CD8-positive, alpha-beta memory T cell (primary cell): ENCODE measurements around the gene SDC1. TPM values are rescaled to one million over a fixed set of nuclear protein-coding genes. Genes with fewer than 3 reads are reported as not detected.
A peak's percentile ranks its signal among the peaks of the same experiment; 100 is the strongest.
"Not testable (repeated sequence)": the region's sequence is repeated elsewhere in the genome, so short reads cannot be mapped to it uniquely, and the experiment has no call there.

ENCODE experiments used
- CTCF ChIA-PET: fragments of 350-600 bp; sonication (Branson Sonifier 250); formaldehyde crosslinking; loops from one replicate; lab custom pipeline; 2021; ENCODE audit warnings: antibody characterized with exemption; lab: Charles Lee
- POLR2A ChIA-PET: fragments of 350-600 bp; sonication (Branson Sonifier 250); formaldehyde crosslinking; loops from one replicate; lab custom pipeline; 2021; ENCODE audit warnings: antibody characterized with exemption; lab: Charles Lee
- DNase-seq, 5 donors: peaks; one replicate each; pipeline versions ENCODE4 v3.0.0 to v3.0.0-alpha.2; 2020 to 2022; ENCODE audit warnings: mixed read lengths in 1 of 5
- H3K27ac ChIP-seq: one replicate; pipeline ENCODE4 v1.7.0; 2013; ENCODE audit warnings: low read depth, mild to moderate bottlenecking, low read length, moderate library complexity
- H3K27me3 ChIP-seq: 2 replicates; pipeline ENCODE4 v1.7.0; 2013; ENCODE audit warnings: low read length, mild to moderate bottlenecking; ENCODE audit not compliant: insufficient read depth, poor library complexity, severe bottlenecking
- H3K36me3 ChIP-seq: 2 replicates; pipeline ENCODE4 v1.7.0; 2013; ENCODE audit warnings: mild to moderate bottlenecking, low read length, moderate library complexity; ENCODE audit not compliant: insufficient read depth
- H3K4me1 ChIP-seq: 2 replicates; pipeline ENCODE4 v1.7.0; 2013; ENCODE audit warnings: mild to moderate bottlenecking, low read length, moderate library complexity; ENCODE audit not compliant: insufficient read depth
- H3K4me3 ChIP-seq: 2 replicates; pipeline ENCODE4 v1.7.0; 2013; ENCODE audit warnings: mild to moderate bottlenecking, low read length
- H3K9me3 ChIP-seq: 2 replicates; pipeline ENCODE4 v1.7.0; 2013; ENCODE audit warnings: mild to moderate bottlenecking, low read length
- H3K27ac Mint-ChIP-seq, 8 donors: one replicate each; pipeline ENCODE4 v1.8.0; 2020 to 2021; ENCODE audit warnings: mixed read lengths in 8 of 8, mild to moderate bottlenecking in 6 of 8, inconsistent platforms in 3 of 8, moderate library complexity in 3 of 8
- H3K27me3 Mint-ChIP-seq, 2 donors: one replicate each; pipeline ENCODE4 v1.8.0; 2020 to 2021; ENCODE audit warnings: mixed read lengths in 2 of 2, mild to moderate bottlenecking in 1 of 2, moderate library complexity in 1 of 2
- H3K36me3 Mint-ChIP-seq, 3 donors: one replicate each; pipeline ENCODE4 v1.8.0; 2020 to 2021; ENCODE audit warnings: mixed read lengths in 3 of 3, inconsistent platforms in 1 of 3, mild to moderate bottlenecking in 1 of 3
- H3K4me1 Mint-ChIP-seq, 3 donors: one replicate each; pipeline ENCODE4 v1.8.0; 2020 to 2021; ENCODE audit warnings: mixed read lengths in 3 of 3, inconsistent platforms in 1 of 3, mild to moderate bottlenecking in 1 of 3
- H3K4me3 Mint-ChIP-seq, 7 donors: one replicate each; pipeline ENCODE4 v1.8.0; 2020 to 2021; ENCODE audit warnings: mixed read lengths in 7 of 7, mild to moderate bottlenecking in 6 of 7, moderate library complexity in 4 of 7, inconsistent platforms in 2 of 7
- H3K9me3 Mint-ChIP-seq, 5 donors: one replicate each; pipeline ENCODE4 v1.8.0; 2020 to 2022; ENCODE audit warnings: mixed read lengths in 5 of 5, mild to moderate bottlenecking in 3 of 5, moderate library complexity in 2 of 5, inconsistent platforms in 1 of 5
- polyA plus RNA-seq: library from polyadenylated mRNA; unstranded; fragments of 300-500 nt; fragmentation: Illumina TruSeq; gene quantifications from one replicate; pipeline ENCODE4 v1.2.3, GENCODE V29; 2021
- total RNA-seq, 2 experiments: library from RNA; stranded (reverse); gene quantifications; one replicate each; pipeline ENCODE4 v1.2.3, GENCODE V29; 2021

SDC1 gene
- total and polyA plus RNA-seq, 3 experiments from 2014 or later: 0.13 to 0.27 TPM; not detected in 1

GRCh38 chr2:20195431-20196033, 29.4 kb downstream of the SDC1 start:
- ChIA-PET CTCF (no interaction called here), POLR2A (no interaction called here)
- no peaks in the 10 kb centered on the region for H3K9me3 Mint-ChIP-seq
- Histone ChIP-seq H3K4me1 (no peaks in the 10 kb centered on the region), H3K36me3 (no peaks in the 10 kb centered on the region), H3K9me3 (no peaks in the 10 kb centered on the region), H3K4me3 (no peak overlapping the region), H3K27ac (no peak overlapping the region), H3K27me3 (no peaks in the 10 kb centered on the region)
- no peaks in the 10 kb centered on the region for H3K4me1 Mint-ChIP-seq
- no peak for DNase-seq
- no peak overlapping the region for H3K4me3 Mint-ChIP-seq
- H3K27me3 Mint-ChIP-seq: peaks cover 3 to 8% of the 10 kb centered on the region in 2 donors
- H3K36me3 Mint-ChIP-seq: no peaks in the 10 kb centered on the region
- H3K27ac Mint-ChIP-seq: peak overlapping the region in 1 of 8 donors; percentile 54

- H3K4me1 ChIP-seq, H3K9me3 Mint-ChIP-seq, CTCF ChIA-PET, DNase-seq, H3K27ac ChIP-seq, H3K4me3 ChIP-seq, H3K27me3 ChIP-seq, H3K36me3 Mint-ChIP-seq, H3K36me3 ChIP-seq, H3K27me3 Mint-ChIP-seq, H3K4me3 Mint-ChIP-seq, POLR2A ChIA-PET, H3K4me1 Mint-ChIP-seq, H3K9me3 ChIP-seq: not testable (repeated sequence)
- peak overlapping the region in 1 of 8 donors; percentile 54 for H3K27ac Mint-ChIP-seq
Observed at GRCh38 chr2:20195016-20195411, 29.9 kb downstream of the SDC1 start.

GRCh38 chr2:20194097-20195015, 30.6 kb downstream of the SDC1 start:
- ChIA-PET CTCF (no interaction called here), POLR2A (no interaction called here)
- Mint-ChIP-seq H3K9me3 (no peaks in the 10 kb centered on the region), H3K4me3 (no peak overlapping the region), H3K36me3 (no peaks in the 10 kb centered on the region), H3K27ac (no peak overlapping the region), H3K4me1 (no peaks in the 10 kb centered on the region), H3K27me3 (peaks cover 3 to 10% of the 10 kb centered on the region in 2 donors)
- H3K27ac ChIP-seq: no peak overlapping the region
- H3K9me3 ChIP-seq: no peaks in the 10 kb centered on the region
- no peak overlapping the region for H3K4me3 ChIP-seq
- no peaks in the 10 kb centered on the region for H3K36me3 ChIP-seq
- DNase-seq: no peak
- H3K27me3 ChIP-seq: no peaks in the 10 kb centered on the region
- no peaks in the 10 kb centered on the region for H3K4me1 ChIP-seq

GRCh38 chr2:20193185-20193584, 31.7 kb downstream of the SDC1 start:
- no peaks in the 10 kb centered on the region for H3K4me1 ChIP-seq
- POLR2A ChIA-PET: no interaction called here
- H3K9me3 Mint-ChIP-seq: no peaks in the 10 kb centered on the region
- H3K36me3 Mint-ChIP-seq: no peaks in the 10 kb centered on the region
- no peaks in the 10 kb centered on the region for H3K36me3 ChIP-seq
- H3K9me3 ChIP-seq: no peaks in the 10 kb centered on the region
- no peaks in the 10 kb centered on the region for H3K27me3 ChIP-seq
- DNase-seq: no peak
- no peak overlapping the region for H3K27ac ChIP-seq
- peaks cover 1 to 4% of the 10 kb centered on the region in 2 donors for H3K27me3 Mint-ChIP-seq
- no peak overlapping the region for H3K4me3 ChIP-seq
- CTCF ChIA-PET: no interaction called here
- H3K27ac Mint-ChIP-seq: no peak overlapping the region
- no peaks in the 10 kb centered on the region for H3K4me1 Mint-ChIP-seq
- H3K4me3 Mint-ChIP-seq: no peak overlapping the region

- Mint-ChIP-seq H3K27ac (no peak overlapping the region), H3K27me3 (peaks cover 1 to 4% of the 10 kb centered on the region in 2 donors), H3K4me3 (no peak overlapping the region), H3K4me1 (no peaks in the 10 kb centered on the region), H3K36me3 (no peaks in the 10 kb centered on the region), H3K9me3 (no peaks in the 10 kb centered on the region)
- Histone ChIP-seq H3K27ac (no peak overlapping the region), H3K27me3 (no peaks in the 10 kb centered on the region), H3K4me3 (no peak overlapping the region), H3K9me3 (no peaks in the 10 kb centered on the region), H3K4me1 (no peaks in the 10 kb centered on the region), H3K36me3 (no peaks in the 10 kb centered on the region)
- CTCF ChIA-PET: no interaction called here
- POLR2A ChIA-PET: no interaction called here
- no peak for DNase-seq
Observed at GRCh38 chr2:20192781-20193180, 32.1 kb downstream of the SDC1 start.

- H3K36me3 Mint-ChIP-seq: no peaks in the 10 kb centered on the region
- no peaks in the 10 kb centered on the region for H3K4me1 Mint-ChIP-seq
- H3K27me3 ChIP-seq: no peaks in the 10 kb centered on the region
- H3K27ac ChIP-seq: no peak overlapping the region
- no peak overlapping the region for H3K4me3 ChIP-seq
- DNase-seq: no peak
- no peaks in the 10 kb centered on the region for H3K9me3 Mint-ChIP-seq
- no peaks in the 10 kb centered on the region for H3K36me3 ChIP-seq
- H3K4me3 Mint-ChIP-seq: no peak overlapping the region
- H3K4me1 ChIP-seq: no peaks in the 10 kb centered on the region
- no peak overlapping the region for H3K27ac Mint-ChIP-seq
- H3K9me3 ChIP-seq: no peaks in the 10 kb centered on the region
- peaks cover 0 to 4% of the 10 kb centered on the region in 2 donors for H3K27me3 Mint-ChIP-seq
- POLR2A ChIA-PET: no interaction called here
- CTCF ChIA-PET: interaction anchor here (1.6 kb wide), 1 partner anchor 219 kb away, joined by 4 read pairs; no protein-coding TSS in a partner anchor
Observed at GRCh38 chr2:20191714-20192569, 33.0 kb downstream of the SDC1 start.

- DNase-seq: no peak
- POLR2A ChIA-PET: no interaction called here
- H3K27me3 ChIP-seq: no peaks in the 10 kb centered on the region
- no peak overlapping the region for H3K27ac ChIP-seq
- Mint-ChIP-seq H3K27ac (no peak overlapping the region), H3K4me1 (no peaks in the 10 kb centered on the region), H3K27me3 (peaks cover 2 to 4% of the 10 kb centered on the region in 2 donors), H3K4me3 (no peak overlapping the region), H3K36me3 (no peaks in the 10 kb centered on the region), H3K9me3 (no peaks in the 10 kb centered on the region)
- H3K4me1 ChIP-seq: no peaks in the 10 kb centered on the region
- H3K9me3 ChIP-seq: no peaks in the 10 kb centered on the region
- H3K4me3 ChIP-seq: no peak overlapping the region
- CTCF ChIA-PET: interaction anchor here (1.6 kb wide), 1 partner anchor 220 kb away, joined by 4 read pairs; no protein-coding TSS in a partner anchor
- no peaks in the 10 kb centered on the region for H3K36me3 ChIP-seq
Observed at GRCh38 chr2:20190876-20191713, 33.8 kb downstream of the SDC1 start.
